ENCODE measurements around the gene KLF13.

The KLF13 gene

GRCh38 chr15:31390777-31391486 lies 64.3 kb downstream of the KLF13 start:
- H3K4me1 ChIP-seq (ENCODE audit: control insufficient read depth, insufficient read depth, low read length, poor library complexity, severe bottlenecking) = peaks cover 23% of the 10 kb centered on the region
- no peak for DNase-seq
- no peak overlapping the region for H3K4me3 ChIP-seq (ENCODE audit: insufficient read depth, low read depth, low read length, poor library complexity, severe bottlenecking)
- H3K36me3 ChIP-seq (ENCODE audit: control insufficient read depth, insufficient read depth, low read length) = no peaks in the 10 kb centered on the region
- H3K27ac ChIP-seq (ENCODE audit: insufficient read depth, low read length, poor library complexity, severe bottlenecking) = peak overlapping the region; percentile 18
- no peaks in the 10 kb centered on the region for H3K27me3 ChIP-seq (replicated peaks; ENCODE audit: control insufficient read depth, insufficient read depth, low read length, poor library complexity, severe bottlenecking)
- H3K9me3 ChIP-seq (ENCODE audit: control insufficient read depth, low read length) = no peaks in the 10 kb centered on the region

- DNase-seq = peak; percentile 71 to 75 (median 74)
- no peaks in the 10 kb centered on the region for H3K36me3 ChIP-seq (ENCODE audit: control insufficient read depth, insufficient read depth, low read length)
- peak overlapping the region; percentile 72 for H3K4me3 ChIP-seq (ENCODE audit: insufficient read depth, low read depth, low read length, poor library complexity, severe bottlenecking)
- H3K27ac ChIP-seq (ENCODE audit: insufficient read depth, low read length, poor library complexity, severe bottlenecking) = peak overlapping the region; percentile 70
- no peaks in the 10 kb centered on the region for H3K9me3 ChIP-seq (ENCODE audit: control insufficient read depth, low read length)
- no peaks in the 10 kb centered on the region for H3K27me3 ChIP-seq (replicated peaks; ENCODE audit: control insufficient read depth, insufficient read depth, low read length, poor library complexity, severe bottlenecking)
- H3K4me1 ChIP-seq (ENCODE audit: control insufficient read depth, insufficient read depth, low read length, poor library complexity, severe bottlenecking) = peaks cover 13% of the 10 kb centered on the region
These were observed 65.3 kb downstream of the KLF13 start for GRCh38 chr15:31391687-31392671.

GRCh38 chr15:31392761-31393401 lies 66.2 kb downstream of the KLF13 start:
- DNase-seq = no peak
- H3K27ac ChIP-seq (ENCODE audit: insufficient read depth, low read length, poor library complexity, severe bottlenecking) = peak overlapping the region; percentile 14
- H3K36me3 ChIP-seq (ENCODE audit: control insufficient read depth, insufficient read depth, low read length) = no peaks in the 10 kb centered on the region
- H3K4me1 ChIP-seq (ENCODE audit: control insufficient read depth, insufficient read depth, low read length, poor library complexity, severe bottlenecking) = peaks cover 9% of the 10 kb centered on the region
- H3K27me3 ChIP-seq (replicated peaks; ENCODE audit: control insufficient read depth, insufficient read depth, low read length, poor library complexity, severe bottlenecking) = no peaks in the 10 kb centered on the region
- H3K4me3 ChIP-seq (ENCODE audit: insufficient read depth, low read depth, low read length, poor library complexity, severe bottlenecking) = peak overlapping the region; percentile 72
- H3K9me3 ChIP-seq (ENCODE audit: control insufficient read depth, low read length) = no peaks in the 10 kb centered on the region

GRCh38 chr15:31393444-31394091 lies 66.9 kb downstream of the KLF13 start:
- Histone ChIP-seq H3K4me3 (ENCODE audit: insufficient read depth, low read depth, low read length, poor library complexity, severe bottlenecking) (no peak overlapping the region), H3K9me3 (ENCODE audit: control insufficient read depth, low read length) (no peaks in the 10 kb centered on the region), H3K36me3 (ENCODE audit: control insufficient read depth, insufficient read depth, low read length) (no peaks in the 10 kb centered on the region), H3K27ac (ENCODE audit: insufficient read depth, low read length, poor library complexity, severe bottlenecking) (no peak overlapping the region), H3K4me1 (ENCODE audit: control insufficient read depth, insufficient read depth, low read length, poor library complexity, severe bottlenecking) (peaks cover 15% of the 10 kb centered on the region), H3K27me3 (replicated peaks; ENCODE audit: control insufficient read depth, insufficient read depth, low read length, poor library complexity, severe bottlenecking) (no peaks in the 10 kb centered on the region)
- no peak for DNase-seq

- Histone ChIP-seq H3K36me3 (ENCODE audit: control insufficient read depth, insufficient read depth, low read length) (no peaks in the 10 kb centered on the region), H3K27ac (ENCODE audit: insufficient read depth, low read length, poor library complexity, severe bottlenecking) (no peak overlapping the region), H3K4me1 (ENCODE audit: control insufficient read depth, insufficient read depth, low read length, poor library complexity, severe bottlenecking) (peaks cover 19% of the 10 kb centered on the region), H3K27me3 (replicated peaks; ENCODE audit: control insufficient read depth, insufficient read depth, low read length, poor library complexity, severe bottlenecking) (no peaks in the 10 kb centered on the region), H3K4me3 (ENCODE audit: insufficient read depth, low read depth, low read length, poor library complexity, severe bottlenecking) (no peak overlapping the region), H3K9me3 (ENCODE audit: control insufficient read depth, low read length) (no peaks in the 10 kb centered on the region)
- no peak for DNase-seq
These were observed 70.4 kb downstream of the KLF13 start for GRCh38 chr15:31396881-31397560.

GRCh38 chr15:31397851-31398661 lies 71.4 kb downstream of the KLF13 start:
- Histone ChIP-seq H3K27ac (ENCODE audit: insufficient read depth, low read length, poor library complexity, severe bottlenecking) (no peak overlapping the region), H3K36me3 (ENCODE audit: control insufficient read depth, insufficient read depth, low read length) (no peaks in the 10 kb centered on the region), H3K27me3 (replicated peaks; ENCODE audit: control insufficient read depth, insufficient read depth, low read length, poor library complexity, severe bottlenecking) (no peaks in the 10 kb centered on the region), H3K4me1 (ENCODE audit: control insufficient read depth, insufficient read depth, low read length, poor library complexity, severe bottlenecking) (peaks cover 16% of the 10 kb centered on the region), H3K4me3 (ENCODE audit: insufficient read depth, low read depth, low read length, poor library complexity, severe bottlenecking) (no peak overlapping the region), H3K9me3 (ENCODE audit: control insufficient read depth, low read length) (no peaks in the 10 kb centered on the region)
- no peak for DNase-seq

- DNase-seq = no peak
- Histone ChIP-seq H3K27me3 (replicated peaks; ENCODE audit: control insufficient read depth, insufficient read depth, low read length, poor library complexity, severe bottlenecking) (no peaks in the 10 kb centered on the region), H3K27ac (ENCODE audit: insufficient read depth, low read length, poor library complexity, severe bottlenecking) (no peak overlapping the region), H3K4me3 (ENCODE audit: insufficient read depth, low read depth, low read length, poor library complexity, severe bottlenecking) (no peak overlapping the region), H3K9me3 (ENCODE audit: control insufficient read depth, low read length) (no peaks in the 10 kb centered on the region), H3K36me3 (ENCODE audit: control insufficient read depth, insufficient read depth, low read length) (no peaks in the 10 kb centered on the region), H3K4me1 (ENCODE audit: control insufficient read depth, insufficient read depth, low read length, poor library complexity, severe bottlenecking) (peaks cover 15% of the 10 kb centered on the region)
These were observed 72.2 kb downstream of the KLF13 start for GRCh38 chr15:31398677-31399301.

- H3K27ac ChIP-seq (ENCODE audit: insufficient read depth, low read length, poor library complexity, severe bottlenecking) = no peak overlapping the region
- H3K4me3 ChIP-seq (ENCODE audit: insufficient read depth, low read depth, low read length, poor library complexity, severe bottlenecking) = no peak overlapping the region
- no peaks in the 10 kb centered on the region for H3K27me3 ChIP-seq (replicated peaks; ENCODE audit: control insufficient read depth, insufficient read depth, low read length, poor library complexity, severe bottlenecking)
- no peaks in the 10 kb centered on the region for H3K36me3 ChIP-seq (ENCODE audit: control insufficient read depth, insufficient read depth, low read length)
- peaks cover 15% of the 10 kb centered on the region for H3K4me1 ChIP-seq (ENCODE audit: control insufficient read depth, insufficient read depth, low read length, poor library complexity, severe bottlenecking)
- H3K9me3 ChIP-seq (ENCODE audit: control insufficient read depth, low read length) = no peaks in the 10 kb centered on the region
- DNase-seq = no peak
These were observed 73.0 kb downstream of the KLF13 start for GRCh38 chr15:31399544-31400171.
